Pancreas (tissue), 10 donors: ENCODE results near the gene OR2J1. TPM values are rescaled to one million over a fixed set of nuclear protein-coding genes. Genes with fewer than 3 reads are reported as not detected.

Experiments
- ATAC-seq, 4 donors: fragments of 200-7000 bp; cut with Tn5 transposase; one replicate each; pipeline versions ENCODE4 v1.8.0 to v1.9.1; 2020; ENCODE audit warnings: mild to moderate bottlenecking in 4 of 4, moderate library complexity in 4 of 4
- DNase-seq, 6 donors: peaks; one replicate each; pipeline ENCODE4 v3.0.0-alpha.2; 2020
- FAIRE-seq: peaks from 2 replicates; lab custom pipeline; 2012; peaks lifted over from hg19 to GRCh38; lab: Jason Lieb, UNC
- H3K27ac ChIP-seq, 4 donors: fragments of 200-600 bp; sonication (generic); 1 replicate in 3 of 4; 2 replicates in 1 of 4; pipeline versions ENCODE4 v1.5.0 to v1.8.0; 2020
- H3K27me3 ChIP-seq, 4 donors: fragments of 200-600 bp; one replicate each; pipeline ENCODE4 v1.8.0; 2021
- H3K36me3 ChIP-seq, 3 donors: fragments of 200-600 bp; sonication (generic) in 1 of 3; one replicate each; pipeline versions ENCODE4 v1.5.0 to v1.8.0; 2020 to 2021
- H3K4me1 ChIP-seq, 3 donors: fragments of 200-600 bp; one replicate each; pipeline ENCODE4 v1.8.0; 2021
- H3K4me3 ChIP-seq, 4 donors: fragments of 200-600 bp; sonication (generic) in 2 of 4; one replicate each; pipeline versions ENCODE4 v1.5.0 to v1.8.0; 2020 to 2021
- H3K9me3 ChIP-seq, 4 donors: fragments of 200-600 bp; one replicate each; pipeline ENCODE4 v1.8.0; 2021
- WGBS, 2 donors: extraction: QIAGEN DNeasy Blood & Tissue Kit; methylation state at CpG; one replicate each; pipeline ENCODE4 v1.1.7; 2013; 5-methylcytosine and 5-hydroxymethylcytosine counted together
- intact Hi-C, 3 donors: fragments of 100-400 bp; cut with DNase I; formaldehyde crosslinking; loops; one replicate each; pipeline versions ENCODE4 v1.11.1 to v1.14.2; 2022
- polyA plus RNA-seq, 2 donors: library from polyadenylated mRNA; stranded (reverse); fragments of 200-250 nt; gene quantifications; one replicate each; pipeline ENCODE4 v1.2.3, GENCODE V29; 2013
- total RNA-seq, 6 donors: library from RNA; stranded (reverse); fragmentation: NEBNext Ultra II Directional in 4 of 6; extraction: Animal tissue kit (Norgen Biotek cat#: 25700) in 4 of 6; gene quantifications; one replicate each; pipeline versions ENCODE4 v1.2.1 to v1.2.4, GENCODE V29; 2021 to 2023
- TF ChIP-seq, protein P1 (sequence below), 4 donors: fragments of 200-600 bp; sonication (generic) in 3 of 4; IDR thresholded peaks; one replicate each; pipeline versions ENCODE4 v1.5.0 to v1.8.0; 2021; ENCODE audit warnings: antibody characterized with exemption in 4 of 4
- donor health status: healthy with polysubstance abuse.
- donor health status: DM: no; HTN: no; CAD: no; lungs with moderate emphysema.
- donor health status: DM: no; HTN: no; CAD: no.
- donor health status: control.
- donor health status: control.
- donor health status: Bipolar disorder and iron deficiency.
- donor health status: DM: yes; HTN: yes; CAD: no.
- donor health status: DM: no; HTN: no; CAD: no.
- donor health status: DM: no; HTN: no; CAD: no.
- donor health status: DM: yes; HTN: yes; CAD: no.

OR2J1 gene
- total RNA-seq (not detected), polyA plus RNA-seq (not detected)

DNA sequence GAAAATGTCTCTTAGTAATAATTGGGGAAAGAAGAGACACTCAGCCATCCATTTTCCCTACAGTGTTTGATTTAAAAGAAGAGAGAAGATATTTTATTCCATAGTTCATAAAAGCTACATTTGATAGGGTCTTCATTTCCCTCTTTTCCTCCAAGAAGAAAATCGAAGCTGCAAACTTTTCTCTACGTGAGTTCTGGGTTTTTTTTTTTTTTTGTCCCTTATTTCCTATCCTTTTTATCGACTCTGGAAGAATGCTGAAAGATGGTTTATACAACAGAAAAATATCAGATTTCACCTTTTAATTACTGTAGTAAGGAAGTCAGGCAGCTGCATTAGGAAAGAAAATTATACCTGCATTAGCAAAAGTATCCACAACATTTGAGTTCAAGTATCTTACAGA is at the start of gene OR2J1:
TSS of gene OR2J1 (plus strand) at position 301 of the 400 bp plus-strand sequence. CDS start 1,453 bp downstream, outside the sequence.
- no peak within 1 kb of the TSS for H3K27ac ChIP-seq
- WGBS, 2 donors, result 57 to 60% methylated on average over 3 of the region's 3 CpGs
- H3K36me3 ChIP-seq, result no peaks in the 10 kb centered on the region
- H3K4me3 ChIP-seq, result no peak within 1 kb of the TSS
- no peak for DNase-seq
- FAIRE-seq, result no peak
- intact Hi-C loops, result no loop called here
- H3K27me3 ChIP-seq, result no peaks in the 10 kb centered on the region
- H3K9me3 ChIP-seq, result no peaks in the 10 kb centered on the region
- TF ChIP-seq, protein P1, sequence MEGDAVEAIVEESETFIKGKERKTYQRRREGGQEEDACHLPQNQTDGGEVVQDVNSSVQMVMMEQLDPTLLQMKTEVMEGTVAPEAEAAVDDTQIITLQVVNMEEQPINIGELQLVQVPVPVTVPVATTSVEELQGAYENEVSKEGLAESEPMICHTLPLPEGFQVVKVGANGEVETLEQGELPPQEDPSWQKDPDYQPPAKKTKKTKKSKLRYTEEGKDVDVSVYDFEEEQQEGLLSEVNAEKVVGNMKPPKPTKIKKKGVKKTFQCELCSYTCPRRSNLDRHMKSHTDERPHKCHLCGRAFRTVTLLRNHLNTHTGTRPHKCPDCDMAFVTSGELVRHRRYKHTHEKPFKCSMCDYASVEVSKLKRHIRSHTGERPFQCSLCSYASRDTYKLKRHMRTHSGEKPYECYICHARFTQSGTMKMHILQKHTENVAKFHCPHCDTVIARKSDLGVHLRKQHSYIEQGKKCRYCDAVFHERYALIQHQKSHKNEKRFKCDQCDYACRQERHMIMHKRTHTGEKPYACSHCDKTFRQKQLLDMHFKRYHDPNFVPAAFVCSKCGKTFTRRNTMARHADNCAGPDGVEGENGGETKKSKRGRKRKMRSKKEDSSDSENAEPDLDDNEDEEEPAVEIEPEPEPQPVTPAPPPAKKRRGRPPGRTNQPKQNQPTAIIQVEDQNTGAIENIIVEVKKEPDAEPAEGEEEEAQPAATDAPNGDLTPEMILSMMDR (IDR thresholded peaks at IDR 0.05), result no peak
- H3K4me1 ChIP-seq, result no peaks in the 10 kb centered on the region
- ATAC-seq, result no peak

DNA sequence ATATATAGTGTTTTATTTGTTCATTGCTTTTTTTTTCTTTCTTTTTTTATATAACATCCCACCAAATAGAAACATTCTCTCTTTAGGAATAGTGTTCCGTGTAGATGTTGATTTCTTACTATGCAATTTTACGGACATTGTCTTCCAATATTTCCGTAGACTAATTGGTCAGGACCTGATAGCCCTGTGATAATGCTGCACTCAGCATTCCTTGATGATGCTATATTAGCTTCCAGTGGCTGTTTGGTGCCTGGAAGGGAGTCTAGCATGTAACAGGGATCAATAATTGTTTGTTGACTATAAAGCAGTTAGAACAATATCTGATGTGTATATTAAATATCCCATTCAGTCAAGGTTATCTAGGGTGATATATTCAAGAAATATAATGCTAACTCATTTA is 47.6 kb upstream of the OR2J1 start:
- TF ChIP-seq, protein P1 (IDR thresholded peaks at IDR 0.05), result no peak
- H3K4me3 ChIP-seq, result no peak overlapping the region
- no peaks in the 10 kb centered on the region for H3K36me3 ChIP-seq
- no peak for ATAC-seq
- no peaks in the 10 kb centered on the region for H3K4me1 ChIP-seq
- peaks cover 0 to 19% (median 0%) of the 10 kb centered on the region in 4 donors for H3K27me3 ChIP-seq
- intact Hi-C loops, result no loop called here
- DNase-seq, result no peak
- 57 to 75% methylated on average over 3 of the region's 3 CpGs for WGBS, 2 donors
- peaks cover 0 to 4% (median 0%) of the 10 kb centered on the region in 4 donors for H3K9me3 ChIP-seq
- no peak for FAIRE-seq
- H3K27ac ChIP-seq, result no peak overlapping the region

DNA sequence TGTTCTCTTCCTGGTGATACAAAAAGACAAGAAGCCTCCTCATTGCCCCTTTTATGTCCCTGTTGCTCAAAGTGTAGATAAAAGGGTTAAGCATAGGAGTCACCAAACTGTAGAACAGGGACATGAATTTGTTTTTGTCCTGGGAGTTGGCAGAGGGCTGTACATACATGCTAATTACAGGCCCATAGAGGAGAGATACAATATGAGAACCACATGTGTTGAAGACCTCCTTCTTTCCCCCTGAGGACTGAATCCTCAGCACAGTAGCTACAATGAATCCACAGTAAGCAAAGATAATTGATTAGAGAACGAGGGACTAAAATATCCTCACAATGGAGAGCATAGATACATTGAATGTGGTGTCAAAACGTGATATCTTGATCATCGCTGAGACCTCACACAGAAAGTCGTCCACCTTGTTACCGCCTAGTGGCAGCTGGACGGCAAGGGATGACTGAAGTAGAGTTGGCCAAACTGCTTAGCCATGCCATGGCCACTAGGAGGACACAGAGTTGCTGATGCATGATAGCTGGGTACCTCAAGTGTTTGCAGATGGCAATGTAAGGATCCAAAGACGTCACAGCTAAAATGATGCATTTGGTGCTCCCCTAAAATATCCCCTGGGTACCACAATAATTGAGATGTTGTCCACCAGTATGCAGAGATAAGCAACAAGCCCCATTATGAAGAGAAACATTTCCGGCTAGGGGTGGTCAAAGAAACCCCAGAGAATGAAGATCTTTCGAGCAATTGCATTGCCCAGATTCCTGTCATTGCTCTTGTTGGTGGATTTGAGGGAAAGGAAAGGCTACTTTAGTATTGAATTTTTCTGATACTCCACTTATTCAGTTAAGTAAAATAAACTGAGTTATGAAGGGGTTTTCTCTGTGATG is 27.2 kb upstream of the OR2J1 start:
- Histone ChIP-seq H3K9me3 (no peaks in the 10 kb centered on the region), H3K4me3 (no peak overlapping the region), H3K4me1 (no peaks in the 10 kb centered on the region), H3K27ac (no peak overlapping the region), H3K27me3 (peaks cover 0 to 9% (median 4%) of the 10 kb centered on the region in 4 donors), H3K36me3 (no peaks in the 10 kb centered on the region)
- intact Hi-C loops, result no loop called here
- no peak for FAIRE-seq
- peak in 2 of 4 donors; percentile 68 to 69 for ATAC-seq
- TF ChIP-seq, protein P1 (IDR thresholded peaks at IDR 0.05), result peak; percentile 24 to 36 (median 32)
- 25 to 26% methylated on average over 9 of the region's 9 CpGs for WGBS, 2 donors
- DNase-seq, result peak in 1 of 6 donors; percentile 16

DNA sequence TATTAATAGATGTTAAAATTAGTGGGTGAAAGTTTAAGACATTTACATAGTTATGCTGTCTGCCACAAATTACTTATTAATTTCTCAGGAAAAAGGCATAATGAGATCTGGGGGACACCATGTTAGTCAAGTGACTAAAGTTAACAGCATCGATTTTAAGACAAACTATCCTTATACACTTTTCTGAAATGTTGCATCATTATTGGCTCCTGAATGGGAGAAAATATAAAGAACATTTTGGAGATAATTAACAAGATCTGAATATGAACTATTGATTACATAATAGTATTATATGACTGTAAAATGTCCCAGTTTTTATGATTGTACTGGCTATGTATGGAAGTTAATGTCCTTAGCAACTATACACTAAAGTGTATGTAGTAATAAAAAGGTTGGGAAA is 20.1 kb upstream of the OR2J1 start:
- 58 to 62% methylated on average over 1 of the region's 1 CpG for WGBS, 2 donors
- Histone ChIP-seq H3K4me3 (no peak overlapping the region), H3K27me3 (peaks cover 0 to 3% (median 0%) of the 10 kb centered on the region in 4 donors), H3K4me1 (no peaks in the 10 kb centered on the region), H3K9me3 (no peaks in the 10 kb centered on the region), H3K36me3 (no peaks in the 10 kb centered on the region), H3K27ac (no peak overlapping the region)
- FAIRE-seq, result no peak
- TF ChIP-seq, protein P1 (IDR thresholded peaks at IDR 0.05), result no peak
- intact Hi-C loops, result no loop called here
- ATAC-seq, result no peak
- no peak for DNase-seq

DNA sequence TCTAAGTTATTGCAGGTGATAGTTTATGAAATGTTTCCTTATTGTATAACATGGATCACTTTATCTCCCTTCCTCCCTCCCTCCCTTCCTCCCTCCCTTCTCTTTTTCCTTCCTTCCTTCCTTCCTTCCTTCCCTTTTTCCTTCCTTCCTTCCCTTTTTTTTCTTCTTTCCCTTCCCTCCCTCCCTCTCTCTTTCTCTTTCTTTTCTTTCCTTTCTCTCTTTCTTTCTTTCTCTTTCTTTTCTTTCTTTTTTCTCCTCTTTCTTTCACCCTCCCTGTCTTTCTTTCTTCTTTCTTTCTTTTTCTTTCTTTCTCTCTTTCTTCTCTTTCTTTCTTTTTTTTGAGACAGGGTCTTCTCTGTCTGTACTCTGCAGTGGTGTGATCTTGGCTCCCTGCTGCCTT is 18.0 kb upstream of the OR2J1 start:
- FAIRE-seq, result no peak
- TF ChIP-seq, protein P1 (IDR thresholded peaks at IDR 0.05), result no peak
- Histone ChIP-seq H3K36me3 (no peaks in the 10 kb centered on the region), H3K4me1 (no peaks in the 10 kb centered on the region), H3K27me3 (no peaks in the 10 kb centered on the region), H3K4me3 (no peak overlapping the region), H3K9me3 (no peaks in the 10 kb centered on the region), H3K27ac (no peak overlapping the region)
- intact Hi-C loops, result no loop called here
- ATAC-seq, result no peak
- DNase-seq, result no peak
